ENCODE measurements around the gene RTN4R.

GRCh38 chr22:20238536-20238900 lies 29.6 kb downstream of the RTN4R start:
- TF ChIP-seq CTCF (conservative IDR thresholded peaks at IDR 0.05; ENCODE audit: low read length) = peak; percentile 85
- TF ChIP-seq EZH2phosphoT487 (IDR thresholded peaks at IDR 0.05; ENCODE audit: borderline replicate concordance) = no peak

Measured in Loucy (cell line).